Activated T-helper 1 cell treated with anti-CD3 and anti-CD28 coated beads, Interleukin-12 subunit alpha, Interleukin-12 subunit beta, Interleukin-2, Interleukin-4 antibody, amounts not matched to agents 30 ng/mL and 10 ng/mL and 1 ng/mL, durations not matched to agents 14 hours and 24 hours and 36 hours (primary cell): ENCODE measurements around the gene TOR3A. TPM values are rescaled to one million over a fixed set of nuclear protein-coding genes. Genes with fewer than 3 reads are reported as not detected.

ENCODE experiments used
- DNase-seq: peaks from one replicate; pipeline ENCODE4 v3.0.0; 2021; ENCODE audit warnings: low spot score
- H3K27ac Mint-ChIP-seq: one replicate; pipeline ENCODE4 v1.8.0; 2021; ENCODE audit warnings: mild to moderate bottlenecking, mixed read lengths
- H3K27me3 Mint-ChIP-seq: one replicate; pipeline ENCODE4 v1.8.0; 2022; ENCODE audit warnings: mild to moderate bottlenecking, moderate library complexity, mixed read lengths; ENCODE audit not compliant: insufficient read depth
- H3K36me3 Mint-ChIP-seq: one replicate; pipeline ENCODE4 v1.8.0; 2021; ENCODE audit warnings: low read depth, mixed read lengths
- H3K4me1 Mint-ChIP-seq: one replicate; pipeline ENCODE4 v1.8.0; 2021; ENCODE audit warnings: low read depth, mixed read lengths
- H3K4me3 Mint-ChIP-seq: one replicate; pipeline ENCODE4 v1.8.0; 2021; ENCODE audit warnings: mild to moderate bottlenecking, moderate library complexity, mixed read lengths
- H3K9me3 Mint-ChIP-seq: one replicate; pipeline ENCODE4 v1.8.0; 2021; ENCODE audit warnings: mixed read lengths
- intact Hi-C: fragments of 100-400 bp; cut with micrococcal nuclease; formaldehyde crosslinking; loops from one replicate; pipeline ENCODE4 v1.15.1; 2024
- total RNA-seq: library from RNA; stranded (reverse); gene quantifications from 2 replicates; pipeline ENCODE4 v1.2.3, GENCODE V29; 2022

TOR3A gene
- total RNA-seq, 1 donor from 2014 or later = 41.3 TPM

- Mint-ChIP-seq H3K4me1 (no peaks in the 10 kb centered on the region), H3K27me3 (no peaks in the 10 kb centered on the region)
Measured at GRCh38 chr1:179048339-179049124, 33.3 kb upstream of the TOR3A start.

GRCh38 chr1:179052776-179053175, 29.1 kb upstream of the TOR3A start:
- Mint-ChIP-seq H3K4me1 (no peaks in the 10 kb centered on the region), H3K27me3 (no peaks in the 10 kb centered on the region), H3K4me3 (no peak overlapping the region), H3K9me3 (no peaks in the 10 kb centered on the region), H3K27ac (no peak overlapping the region), H3K36me3 (peaks cover 21% of the 10 kb centered on the region)
- intact Hi-C loops = no loop called here
- DNase-seq = no peak

More at GRCh38 chr1:179048339-179049124, 33.3 kb upstream of the TOR3A start:
- no peak for DNase-seq
- peaks cover 3% of the 10 kb centered on the region for H3K36me3 Mint-ChIP-seq
- H3K9me3 Mint-ChIP-seq = no peaks in the 10 kb centered on the region
- H3K4me3 Mint-ChIP-seq = no peak overlapping the region
- H3K27ac Mint-ChIP-seq = no peak overlapping the region
- intact Hi-C loops = no loop called here

GRCh38 chr1:179053486-179053885, 28.4 kb upstream of the TOR3A start:
- Mint-ChIP-seq H3K27me3 (no peaks in the 10 kb centered on the region), H3K36me3 (peaks cover 22% of the 10 kb centered on the region), H3K4me3 (no peak overlapping the region), H3K4me1 (no peaks in the 10 kb centered on the region), H3K9me3 (no peaks in the 10 kb centered on the region), H3K27ac (no peak overlapping the region)
- intact Hi-C loops = no loop called here
- DNase-seq = no peak

GRCh38 chr1:179055937-179056336, 25.9 kb upstream of the TOR3A start:
- no peaks in the 10 kb centered on the region for H3K9me3 Mint-ChIP-seq
- intact Hi-C loops = no loop called here
- no peaks in the 10 kb centered on the region for H3K27me3 Mint-ChIP-seq
- no peak for DNase-seq
- no peak overlapping the region for H3K27ac Mint-ChIP-seq
- H3K4me3 Mint-ChIP-seq = no peak overlapping the region
- peaks cover 26% of the 10 kb centered on the region for H3K36me3 Mint-ChIP-seq
- H3K4me1 Mint-ChIP-seq = no peaks in the 10 kb centered on the region

GRCh38 chr1:179058487-179059483, 23.1 kb upstream of the TOR3A start:
- H3K9me3 Mint-ChIP-seq = no peaks in the 10 kb centered on the region
- peaks cover 28% of the 10 kb centered on the region for H3K36me3 Mint-ChIP-seq
- H3K27me3 Mint-ChIP-seq = no peaks in the 10 kb centered on the region
- intact Hi-C loops = no loop called here
- no peak overlapping the region for H3K4me3 Mint-ChIP-seq
- no peak overlapping the region for H3K27ac Mint-ChIP-seq
- no peaks in the 10 kb centered on the region for H3K4me1 Mint-ChIP-seq
- no peak for DNase-seq

- Mint-ChIP-seq H3K36me3 (peaks cover 21% of the 10 kb centered on the region), H3K4me1 (no peaks in the 10 kb centered on the region), H3K9me3 (no peaks in the 10 kb centered on the region), H3K4me3 (no peak overlapping the region), H3K27me3 (no peaks in the 10 kb centered on the region), H3K27ac (no peak overlapping the region)
- no peak for DNase-seq
- intact Hi-C loops = no loop called here
Measured at GRCh38 chr1:179061360-179062282, 20.2 kb upstream of the TOR3A start.

- H3K9me3 Mint-ChIP-seq = no peaks in the 10 kb centered on the region
- no peak for DNase-seq
- H3K27ac Mint-ChIP-seq = no peak overlapping the region
- no peaks in the 10 kb centered on the region for H3K4me1 Mint-ChIP-seq
- peaks cover 14% of the 10 kb centered on the region for H3K36me3 Mint-ChIP-seq
- H3K27me3 Mint-ChIP-seq = no peaks in the 10 kb centered on the region
- intact Hi-C loops = no loop called here
- no peak overlapping the region for H3K4me3 Mint-ChIP-seq
Measured at GRCh38 chr1:179066471-179066870, 15.4 kb upstream of the TOR3A start.

- H3K9me3 Mint-ChIP-seq = no peaks in the 10 kb centered on the region
- H3K27ac Mint-ChIP-seq = no peak overlapping the region
Measured at GRCh38 chr1:179077396-179077795, 4.5 kb upstream of the TOR3A start.

GRCh38 chr1:179079113-179079761, 2.6 kb upstream of the TOR3A start:
- Mint-ChIP-seq H3K27ac (peak overlapping the region; percentile 3), H3K9me3 (no peaks in the 10 kb centered on the region), H3K27me3 (no peaks in the 10 kb centered on the region), H3K4me1 (peaks cover 30% of the 10 kb centered on the region), H3K4me3 (no peak overlapping the region), H3K36me3 (peaks cover 3% of the 10 kb centered on the region)
- intact Hi-C loops = loop anchor here (1.0 to 2.0 kb wide), 5 partner anchors 115 to 736 kb away; no protein-coding TSS in a partner anchor
- peak; percentile 28 for DNase-seq

More at GRCh38 chr1:179077396-179077795, 4.5 kb upstream of the TOR3A start:
- Mint-ChIP-seq H3K4me1 (peaks cover 19% of the 10 kb centered on the region), H3K4me3 (no peak overlapping the region), H3K27me3 (no peaks in the 10 kb centered on the region), H3K36me3 (peaks cover 4% of the 10 kb centered on the region)
- DNase-seq = no peak
- intact Hi-C loops = no loop called here

- H3K4me1 Mint-ChIP-seq = peaks cover 34% of the 10 kb centered on the region
- peak; percentile 9 for DNase-seq
- no peaks in the 10 kb centered on the region for H3K27me3 Mint-ChIP-seq
- H3K4me3 Mint-ChIP-seq = peak overlapping the region; percentile 99
- intact Hi-C loops = loop anchor here (1.0 to 10.0 kb wide), 9 partner anchors 40 to 306 kb away; partner anchors contain the start of genes FAM20B and SOAT1
- H3K9me3 Mint-ChIP-seq = no peaks in the 10 kb centered on the region
- H3K27ac Mint-ChIP-seq = peak overlapping the region; percentile 94
- peaks cover 7% of the 10 kb centered on the region for H3K36me3 Mint-ChIP-seq
Measured at GRCh38 chr1:179080866-179081686, 794 bp upstream of the TOR3A start.

- peaks cover 9% of the 10 kb centered on the region for H3K36me3 Mint-ChIP-seq
- intact Hi-C loops = loop anchor here (2.0 to 10.0 kb wide), 3 partner anchors 308 to 540 kb away; partner anchors contain the start of gene RALGPS2
- no peaks in the 10 kb centered on the region for H3K9me3 Mint-ChIP-seq
- DNase-seq = peak; percentile 12
- H3K27me3 Mint-ChIP-seq = no peaks in the 10 kb centered on the region
- peaks cover 39% of the 10 kb centered on the region for H3K4me1 Mint-ChIP-seq
- H3K4me3 Mint-ChIP-seq = peak overlapping the region; percentile 99
- H3K27ac Mint-ChIP-seq = peak overlapping the region; percentile 99
Measured at GRCh38 chr1:179082333-179082998, 596 bp downstream of the TOR3A start.
